B cell (primary cell): ENCODE measurements around the gene SLC44A1. TPM values are rescaled to one million over a fixed set of nuclear protein-coding genes. Genes with fewer than 3 reads are reported as not detected.

Experiments
- ATAC-seq: fragments of 200-7000 bp; cut with Tn5 transposase; one replicate; pipeline ENCODE4 v1.10.0; 2021; ENCODE audit warnings: low read depth, mild to moderate bottlenecking, moderate number of reproducible peaks, moderate library complexity
- CTCF ChIA-PET: fragments of 350-600 bp; sonication (Branson Sonifier 250); formaldehyde crosslinking; loops from one replicate; lab custom pipeline; 2021; ENCODE audit warnings: antibody characterized with exemption, inconsistent platforms; lab: Charles Lee
- POLR2A ChIA-PET: fragments of 350-600 bp; sonication (Branson Sonifier 250); formaldehyde crosslinking; loops from one replicate; lab custom pipeline; 2021; ENCODE audit warnings: antibody characterized with exemption; lab: Charles Lee
- DNase-seq: peaks from one replicate; pipeline ENCODE4 v3.0.0; 2013
- H2AFZ ChIP-seq: 2 replicates; pipeline ENCODE4 v1.6.1; 2012; ENCODE audit warnings: mild to moderate bottlenecking, low read depth, low read length; ENCODE audit not compliant: insufficient read depth, poor library complexity, severe bottlenecking
- H3K27ac ChIP-seq, 2 donors: 1 replicate in 1 of 2; 2 replicates in 1 of 2; pipeline ENCODE4 v1.5.1; 2012 to 2013; ENCODE audit warnings: low read length in 2 of 2, mild to moderate bottlenecking in 2 of 2, moderate library complexity in 1 of 2
- H3K27me3 ChIP-seq, 4 experiments: fragments of 200-600 bp in 1 of 4; sonication (generic) in 1 of 4; replicated peaks in 1 of 4; 1 replicate in 2 of 4; 2 replicates in 2 of 4; pipeline versions ENCODE4 v1.6.1 to v1.7.0; 2013 to 2016; ENCODE audit warnings: low read length in 3 of 4, mild to moderate bottlenecking in 2 of 4, mixed read lengths in 1 of 4, moderate library complexity in 1 of 4; ENCODE audit not compliant: insufficient read depth in 4 of 4, control insufficient read depth in 3 of 4; ENCODE audit errors: control extremely low read depth in 1 of 4
- H3K36me3 ChIP-seq, 2 experiments: replicated peaks in 1 of 2; 1 replicate in 1 of 2; 2 replicates in 1 of 2; pipeline versions ENCODE4 v1.6.1 to v1.7.1; 2013; ENCODE audit warnings: low read length in 1 of 2; ENCODE audit not compliant: insufficient read depth in 2 of 2, control insufficient read depth in 1 of 2; ENCODE audit errors: control extremely low read depth in 1 of 2, extremely low read depth in 1 of 2
- H3K4me1 ChIP-seq, 2 donors: fragments of 200-600 bp in 1 of 2; sonication (generic) in 1 of 2; 1 replicate in 1 of 2; 2 replicates in 1 of 2; pipeline versions ENCODE4 v1.5.1 to v1.6.1; 2013 to 2017; ENCODE audit warnings: low read length in 2 of 2; ENCODE audit not compliant: control insufficient read depth in 2 of 2, insufficient read depth in 2 of 2
- H3K4me2 ChIP-seq: replicated peaks from 2 replicates; pipeline ENCODE3; 2012; ENCODE audit warnings: mild to moderate bottlenecking, low read depth, low read length; ENCODE audit not compliant: poor library complexity, severe bottlenecking
- H3K4me3 ChIP-seq, 5 experiments: fragments of 200-600 bp in 1 of 5; sonication (generic) in 1 of 5; 1 replicate in 3 of 5; 2 replicates in 2 of 5; pipeline versions ENCODE4 v1.5.1 to v1.7.0; 2011 to 2016; ENCODE audit warnings: low read length in 4 of 5, mild to moderate bottlenecking in 4 of 5, low read depth in 2 of 5, control low read depth in 1 of 5, moderate library complexity in 1 of 5; ENCODE audit not compliant: insufficient read depth in 1 of 5; ENCODE audit errors: control extremely low read depth in 1 of 5, extremely low read depth in 1 of 5
- H3K79me2 ChIP-seq: fragments of 200-600 bp; sonication (generic); one replicate; pipeline ENCODE4 v1.6.0; 2016; ENCODE audit warnings: low read length; ENCODE audit not compliant: control insufficient read depth, insufficient read depth
- H3K9ac ChIP-seq: fragments of 200-600 bp; sonication (generic); 2 replicates; pipeline ENCODE4 v1.6.1; 2017; ENCODE audit warnings: mild to moderate bottlenecking, low read length, moderate library complexity
- H3K9me3 ChIP-seq, 3 donors: one replicate each; pipeline versions ENCODE4 v1.6.1 to v1.7.1; 2013; ENCODE audit warnings: low read length in 2 of 3; ENCODE audit not compliant: control insufficient read depth in 2 of 3, insufficient read depth in 1 of 3; ENCODE audit errors: control extremely low read depth in 1 of 3
- H4K20me1 ChIP-seq: 2 replicates; pipeline ENCODE4 v1.6.0; 2012; ENCODE audit warnings: mild to moderate bottlenecking, low read length; ENCODE audit not compliant: insufficient read depth, control insufficient read depth, poor library complexity, severe bottlenecking
- H3K27ac Mint-ChIP-seq: one replicate; pipeline ENCODE4 v1.8.0; 2021; ENCODE audit warnings: mixed read lengths
- H3K27me3 Mint-ChIP-seq: one replicate; pipeline ENCODE4 v1.8.0; 2021; ENCODE audit warnings: mixed read lengths
- H3K4me1 Mint-ChIP-seq: one replicate; pipeline ENCODE4 v1.8.0; 2021; ENCODE audit warnings: mixed read lengths
- H3K4me3 Mint-ChIP-seq: one replicate; pipeline ENCODE4 v1.8.0; 2021; ENCODE audit warnings: mixed read lengths
- H3K9me3 Mint-ChIP-seq: one replicate; pipeline ENCODE4 v1.8.0; 2022; ENCODE audit warnings: mixed read lengths; ENCODE audit not compliant: insufficient read depth
- CTCF ChIP-seq: fragments of 200-600 bp; IDR thresholded peaks from one replicate; pipeline ENCODE4 v1.8.0; 2022; ENCODE audit warnings: antibody characterized with exemption, mild to moderate bottlenecking
- EZH2 ChIP-seq: IDR thresholded peaks from 2 replicates; pipeline ENCODE4 v1.6.1; 2012; ENCODE audit warnings: borderline replicate concordance, low read depth, mild to moderate bottlenecking, moderate library complexity, low read length; ENCODE audit not compliant: insufficient read depth, poor library complexity, severe bottlenecking
- WGBS: methylation state at CpG from one replicate; pipeline ENCODE4 v1.1.5; 2013; ENCODE audit warnings: missing lambda C conversion rate; ENCODE audit not compliant: insufficient coverage; 5-methylcytosine and 5-hydroxymethylcytosine counted together
- intact Hi-C: fragments of 100-400 bp; cut with micrococcal nuclease; formaldehyde crosslinking; loops from one replicate; pipeline ENCODE4 v1.10.0; 2022
- polyA plus RNA-seq: library from polyadenylated mRNA; depleted of rRNA; stranded (reverse); fragments of >200 nt; gene quantifications from 2 replicates; pipeline ENCODE4 v1.2.3, GENCODE V29; 2012
- total RNA-seq, 2 donors: library from RNA; stranded (reverse); fragments of 120-200 nt in 1 of 2; gene quantifications; 1 replicate in 1 of 2; 2 replicates in 1 of 2; pipeline versions ENCODE4 v1.2.3 to v1.2.4, GENCODE V29; 2013 to 2022

The SLC44A1 gene
- total and polyA plus RNA-seq, 2 donors (not counting 1 experiment from before 2014, with no cell fraction given) = 2.2 to 17.7 TPM

- H3K27ac ChIP-seq = no peak overlapping the region
- H3K79me2 ChIP-seq = no peaks in the 10 kb centered on the region
- no peaks in the 10 kb centered on the region for H4K20me1 ChIP-seq
- no peak for TF ChIP-seq CTCF
- TF ChIP-seq EZH2 = no peak
- Mint-ChIP-seq H3K27me3 (peaks cover 6% of the 10 kb centered on the region), H3K27ac (no peak overlapping the region), H3K9me3 (no peaks in the 10 kb centered on the region), H3K4me1 (no peaks in the 10 kb centered on the region), H3K4me3 (no peak overlapping the region)
- H3K4me1 ChIP-seq = no peaks in the 10 kb centered on the region
- POLR2A ChIA-PET = no interaction called here
- no CpG with 5 or more reads among the region's 4 CpGs for WGBS
- ATAC-seq (no peak), DNase-seq (no peak)
- intact Hi-C loops = no loop called here
- H3K9ac ChIP-seq = no peak overlapping the region
- H3K4me3 ChIP-seq = no peak overlapping the region
- no peak overlapping the region for H3K4me2 ChIP-seq
- H2AFZ ChIP-seq = no peak overlapping the region
- H3K27me3 ChIP-seq = no peaks in the 10 kb centered on the region
- no peaks in the 10 kb centered on the region for H3K36me3 ChIP-seq
- no peaks in the 10 kb centered on the region for H3K9me3 ChIP-seq
- CTCF ChIA-PET = no interaction called here
Observed at GRCh38 chr9:105216440-105217178, 27.8 kb upstream of the SLC44A1 start.

- Mint-ChIP-seq H3K27me3 (peaks cover 6% of the 10 kb centered on the region), H3K4me1 (no peaks in the 10 kb centered on the region), H3K27ac (no peak overlapping the region), H3K9me3 (peaks cover 6% of the 10 kb centered on the region), H3K4me3 (no peak overlapping the region)
- no peaks in the 10 kb centered on the region for H3K27me3 ChIP-seq
- POLR2A ChIA-PET = no interaction called here
- no peak overlapping the region for H3K4me3 ChIP-seq
- CTCF ChIA-PET = no interaction called here
- H3K9me3 ChIP-seq = peaks cover 0 to 10% (median 2%) of the 10 kb centered on the region in 3 donors
- TF ChIP-seq EZH2 (no peak), CTCF (no peak)
- H3K27ac ChIP-seq = no peak overlapping the region
- intact Hi-C loops = no loop called here
- no peak overlapping the region for H3K9ac ChIP-seq
- no peaks in the 10 kb centered on the region for H4K20me1 ChIP-seq
- no peak for DNase-seq
- H3K4me1 ChIP-seq = no peaks in the 10 kb centered on the region
- H3K79me2 ChIP-seq = no peaks in the 10 kb centered on the region
- no peak overlapping the region for H2AFZ ChIP-seq
- no peaks in the 10 kb centered on the region for H3K36me3 ChIP-seq
- WGBS = no CpG with 5 or more reads among the region's 5 CpGs
- ATAC-seq = no peak
- no peak overlapping the region for H3K4me2 ChIP-seq
Observed at GRCh38 chr9:105218673-105219072, 25.8 kb upstream of the SLC44A1 start.
